Activated CD8-positive, alpha-beta memory T cell treated with anti-CD3 and anti-CD28 coated beads for 36 hours (primary cell): ENCODE data around the gene CNOT3. TPM values are rescaled to one million over a fixed set of nuclear protein-coding genes. Genes with fewer than 3 reads are reported as not detected.
"Not testable (repeated sequence)": the region's sequence is repeated elsewhere in the genome, so short reads cannot be mapped to it uniquely, and the experiment has no call there.

Experiments
- CTCF ChIA-PET: fragments of 350-600 bp; sonication (Branson Sonifier 250); formaldehyde crosslinking; loops from one replicate; lab custom pipeline; 2021; ENCODE audit warnings: antibody characterized with exemption; lab: Charles Lee
- POLR2A ChIA-PET: fragments of 350-600 bp; sonication (Branson Sonifier 250); formaldehyde crosslinking; loops from one replicate; lab custom pipeline; 2021; ENCODE audit warnings: antibody characterized with exemption; lab: Charles Lee
- total RNA-seq, 2 experiments: library from RNA; stranded (reverse); gene quantifications; one replicate each; pipeline ENCODE4 v1.2.3, GENCODE V29; 2021

CNOT3 gene
- total RNA-seq, 2 experiments from 2014 or later = 65.2 to 68.5 TPM

- ChIA-PET POLR2A (interaction anchor here (0.6 kb wide), 2 partner anchors 12 to 24 kb away, joined by 3 read pairs; no protein-coding TSS in a partner anchor), CTCF (no interaction called here)
Measured at GRCh38 chr19:54179262-54179852, 41.8 kb downstream of the CNOT3 start.

GRCh38 chr19:54179921-54180461 is 42.4 kb downstream of the CNOT3 start:
- POLR2A ChIA-PET = interaction anchor here (0.6 kb wide), 2 partner anchors 13 to 23 kb away, joined by 3 read pairs; no protein-coding TSS in a partner anchor
- CTCF ChIA-PET = no interaction called here

- CTCF ChIA-PET = no interaction called here
- POLR2A ChIA-PET = no interaction called here
Measured at GRCh38 chr19:54180691-54181091, 43.1 kb downstream of the CNOT3 start.

- POLR2A ChIA-PET = interaction anchor here (0.7 kb wide), 1 partner anchor 70 kb away, joined by 5 read pairs; no protein-coding TSS in a partner anchor
- CTCF ChIA-PET = not testable (repeated sequence)
Measured at GRCh38 chr19:54181894-54182293, 44.3 kb downstream of the CNOT3 start.

- ChIA-PET POLR2A (no interaction called here), CTCF (interaction anchor here (1.2 kb wide), 1 partner anchor 15 kb away, joined by 3 read pairs; no protein-coding TSS in a partner anchor)
Measured at GRCh38 chr19:54183431-54183830, 45.9 kb downstream of the CNOT3 start.

- CTCF ChIA-PET = interaction anchor here (1.9 kb wide), 1 partner anchor 19 kb away, joined by 5 read pairs; no protein-coding TSS in a partner anchor
Measured at GRCh38 chr19:54186351-54186750, 48.8 kb downstream of the CNOT3 start.

GRCh38 chr19:54186934-54187381 is 49.4 kb downstream of the CNOT3 start:
- ChIA-PET CTCF (interaction anchor here (1.9 to 2.0 kb wide), 2 partner anchors 17 to 19 kb away, joined by 5 to 6 read pairs; no protein-coding TSS in a partner anchor), POLR2A (no interaction called here)

More at GRCh38 chr19:54186351-54186750, 48.8 kb downstream of the CNOT3 start:
- POLR2A ChIA-PET = no interaction called here

GRCh38 chr19:54188215-54188871 is 50.8 kb downstream of the CNOT3 start:
- ChIA-PET POLR2A (interaction anchor here (1.3 to 5.8 kb wide), 3 partner anchors 17 to 51 kb away, joined by 3 to 131 read pairs (median 10); partner anchors contain the start of genes CNOT3, LENG1 and RPS9), CTCF (interaction anchor here (0.6 to 2.0 kb wide), 9 partner anchors 10 to 519 kb away, joined by 3 to 9 read pairs (median 5); partner anchors contain the start of genes LENG1 and TMC4)

GRCh38 chr19:54189145-54189734 is 51.7 kb downstream of the CNOT3 start, which contains the start of gene MBOAT7:
Gene MBOAT7, minus strand, starts transcription at chr19:54189580. Its CDS starts 1,072 bp downstream, at chr19:54188508.
- POLR2A ChIA-PET = interaction anchor here (0.6 to 5.8 kb wide), 4 partner anchors 16 to 315 kb away, joined by 3 to 131 read pairs (median 7); partner anchors contain the start of genes CNOT3, LENG1 and RPS9
- CTCF ChIA-PET = interaction anchor here (0.6 to 2.0 kb wide), 8 partner anchors 10 to 46 kb away, joined by 3 to 9 read pairs (median 5); partner anchors contain the start of genes LENG1 and TMC4

- POLR2A ChIA-PET = interaction anchor here (0.6 to 5.8 kb wide), 4 partner anchors 15 to 316 kb away, joined by 3 to 131 read pairs (median 7); partner anchors contain the start of genes CNOT3, LENG1 and RPS9
- CTCF ChIA-PET = interaction anchor here (0.9 to 2.0 kb wide), 6 partner anchors 9 to 31 kb away, joined by 3 to 9 read pairs (median 5); partner anchors contain the start of genes LENG1 and TMC4
Measured at GRCh38 chr19:54189735-54190502, 52.4 kb downstream of the CNOT3 start.

GRCh38 chr19:54190503-54191010 is 53.0 kb downstream of the CNOT3 start:
- CTCF ChIA-PET = interaction anchor here (1.0 to 2.1 kb wide), 3 partner anchors 9 to 31 kb away, joined by 3 to 8 read pairs (median 3); partner anchors contain the start of genes LENG1 and RPS9
- POLR2A ChIA-PET = interaction anchor here (1.7 to 5.8 kb wide), 2 partner anchors 15 to 17 kb away, joined by 6 to 131 read pairs; partner anchors contain the start of gene RPS9

GRCh38 chr19:54191011-54191810 is 53.6 kb downstream of the CNOT3 start, which contains the start of gene TSEN34:
Gene TSEN34, plus strand, starts transcription at chr19:54191308. Its CDS starts 57 bp downstream, at chr19:54191365.
- ChIA-PET CTCF (interaction anchor here (1.0 to 2.1 kb wide), 3 partner anchors 9 to 32 kb away, joined by 3 to 8 read pairs (median 3); partner anchors contain the start of genes LENG1 and RPS9), POLR2A (interaction anchor here (0.6 to 5.8 kb wide), 5 partner anchors 14 to 782 kb away, joined by 3 to 131 read pairs (median 6); partner anchors contain the start of gene RPS9)

GRCh38 chr19:54191811-54192453 is 54.4 kb downstream of the CNOT3 start:
- ChIA-PET POLR2A (interaction anchor here (0.6 to 5.8 kb wide), 6 partner anchors 13 to 781 kb away, joined by 3 to 131 read pairs (median 5); partner anchors contain the start of genes LENG1 and RPS9), CTCF (interaction anchor here (1.0 to 2.1 kb wide), 2 partner anchors 8 to 22 kb away, joined by 3 to 8 read pairs; partner anchors contain the start of gene RPS9)

GRCh38 chr19:54193011-54193410 is 55.4 kb downstream of the CNOT3 start:
- CTCF ChIA-PET = no interaction called here
- POLR2A ChIA-PET = interaction anchor here (0.6 to 5.8 kb wide), 2 partner anchors 12 to 54 kb away, joined by 3 to 131 read pairs; partner anchors contain the start of gene RPS9

GRCh38 chr19:54194463-54194862 is 56.9 kb downstream of the CNOT3 start:
- POLR2A ChIA-PET, CTCF ChIA-PET: not testable (repeated sequence)
